ENCODE results near the gene GRIP1. TPM values are rescaled to one million over a fixed set of nuclear protein-coding genes. Genes with fewer than 3 reads are reported as not detected.

The GRIP1 gene
- total RNA-seq, 2 donors from 2014 or later: 0.66 to 0.82 TPM

- Mint-ChIP-seq H3K27ac (no peak overlapping the region), H3K9me3 (peaks cover 8 to 15% of the 10 kb centered on the region in 2 donors), H3K36me3 (peaks cover 0 to 12% of the 10 kb centered on the region in 2 donors)
- ATAC-seq (no peak), DNase-seq (ENCODE audit: low spot score in 2 of 2) (no peak)
These were observed 252.2 kb downstream of the GRIP1 start for GRCh38 chr12:66426696-66427095.

- DNase-seq (ENCODE audit: low spot score in 2 of 2) (no peak), ATAC-seq (no peak)
- H3K9me3 Mint-ChIP-seq: peaks cover 8 to 15% of the 10 kb centered on the region in 2 donors
- H3K36me3 Mint-ChIP-seq: peaks cover 0 to 12% of the 10 kb centered on the region in 2 donors
- H3K27ac Mint-ChIP-seq: no peak overlapping the region
These were observed 255.6 kb downstream of the GRIP1 start for GRCh38 chr12:66423266-66423665.

GRCh38 chr12:66418908-66419307 lies 260.0 kb downstream of the GRIP1 start:
- no peak for DNase-seq (ENCODE audit: low spot score in 2 of 2)
- Mint-ChIP-seq H3K9me3 (no peaks in the 10 kb centered on the region), H3K27ac (no peak overlapping the region), H3K36me3 (no peaks in the 10 kb centered on the region)
- ATAC-seq: no peak

DNA sequence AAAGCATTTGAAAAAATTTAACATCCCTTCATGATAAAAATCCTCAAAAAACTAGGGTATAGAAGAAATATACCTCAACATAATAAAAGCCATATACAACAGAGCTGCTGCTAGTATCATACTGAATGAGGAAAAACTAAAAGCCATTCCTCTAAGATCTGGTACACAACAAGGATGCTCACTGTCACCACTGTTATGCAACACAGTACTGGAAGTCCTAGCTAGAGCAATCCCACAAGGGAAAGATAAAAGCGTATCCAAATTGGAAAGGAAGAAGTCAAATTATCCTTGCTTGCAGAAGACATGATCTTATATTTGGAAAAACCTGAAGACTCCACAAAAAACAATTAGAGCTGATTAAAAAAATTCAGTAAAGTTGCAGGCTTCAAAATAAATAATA lies 261.7 kb downstream of the GRIP1 start:
- no peak for ATAC-seq

DNA sequence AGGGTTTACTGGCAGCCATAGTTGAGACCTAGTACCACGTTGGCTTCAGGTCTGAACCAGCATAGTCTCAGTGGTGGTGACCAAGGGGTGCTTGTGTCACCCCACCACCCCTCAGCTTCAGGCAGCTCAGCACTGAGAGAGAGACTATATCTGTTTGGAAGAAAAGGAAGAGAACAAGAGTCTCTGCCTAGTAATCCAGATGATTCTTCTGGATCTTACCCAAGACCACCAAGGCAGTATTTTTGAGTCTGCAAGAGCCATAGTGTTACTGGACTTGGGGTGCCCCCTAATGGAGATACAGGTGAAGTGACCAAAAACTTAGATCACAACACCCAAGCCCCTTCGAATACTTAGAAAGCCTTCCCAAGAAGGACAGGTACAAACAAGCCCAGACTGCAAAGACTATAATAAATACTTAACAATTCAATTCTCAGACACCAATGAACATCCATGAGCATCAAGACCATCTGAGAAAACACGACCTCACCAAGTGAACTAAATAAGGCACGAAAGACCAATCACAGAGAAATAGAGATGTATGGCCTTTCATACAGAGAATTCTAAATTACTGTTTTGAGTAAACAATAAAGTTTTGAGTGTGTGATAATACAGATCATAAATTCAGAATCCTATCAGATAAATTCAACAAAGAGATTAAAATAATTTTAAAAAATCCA lies 269.5 kb downstream of the GRIP1 start:
- Mint-ChIP-seq H3K9me3 (no peaks in the 10 kb centered on the region), H3K27ac (peak overlapping the region in 1 of 2 donors; percentile 36), H3K36me3 (peaks cover 4 to 10% of the 10 kb centered on the region in 2 donors)
- peak; percentile 31 to 51 for ATAC-seq
- DNase-seq (ENCODE audit: low spot score in 2 of 2): peak in 1 of 2 donors; percentile 51

More for the DNA sequence above, 261.7 kb downstream of the GRIP1 start:
- DNase-seq (ENCODE audit: low spot score in 2 of 2): no peak
- Mint-ChIP-seq H3K36me3 (peaks cover 4 to 10% of the 10 kb centered on the region in 2 donors), H3K9me3 (no peaks in the 10 kb centered on the region), H3K27ac (no peak overlapping the region)

DNA sequence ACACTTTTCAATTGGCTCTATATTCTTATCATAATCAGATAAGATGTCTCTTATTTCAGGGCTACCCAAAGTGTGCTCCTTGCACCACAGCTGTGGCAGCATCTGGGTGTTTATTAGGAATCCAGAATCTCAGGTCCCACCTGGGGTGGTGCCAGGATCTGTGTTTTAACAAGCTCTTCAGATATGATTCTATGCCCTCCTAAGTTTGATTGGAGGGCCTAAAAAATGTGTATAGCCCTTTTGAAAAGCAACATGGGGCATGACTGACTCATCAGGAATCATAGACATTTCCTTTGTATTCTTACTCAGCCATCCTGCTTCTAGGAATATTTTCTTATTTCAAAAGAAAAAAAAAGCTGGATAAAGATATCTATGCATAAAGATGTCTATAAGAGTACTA lies 273.5 kb downstream of the GRIP1 start:
- ATAC-seq (no peak), DNase-seq (ENCODE audit: low spot score in 2 of 2) (no peak)
- H3K36me3 Mint-ChIP-seq: no peaks in the 10 kb centered on the region
- H3K9me3 Mint-ChIP-seq: no peaks in the 10 kb centered on the region
- H3K27ac Mint-ChIP-seq: no peak overlapping the region

DNA sequence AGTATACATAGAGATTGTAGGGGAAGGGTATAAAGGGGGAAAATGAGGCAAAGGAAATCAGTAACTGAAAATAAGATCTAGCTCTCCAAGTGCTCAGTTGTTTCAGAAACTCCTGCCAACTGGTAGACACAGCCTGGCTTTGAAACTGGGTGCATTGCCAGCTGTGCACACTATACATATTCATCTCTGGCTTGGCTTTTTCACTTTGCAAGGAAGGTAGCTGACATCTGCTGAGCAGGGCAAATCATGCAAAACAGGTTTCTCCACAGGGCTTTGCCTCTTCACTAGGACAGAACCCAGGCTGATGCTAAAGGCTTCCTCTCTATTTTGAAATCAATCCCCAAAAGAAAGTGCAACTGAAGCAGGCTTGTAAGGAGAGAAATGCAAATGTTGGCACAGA lies 275.1 kb downstream of the GRIP1 start:
- no peak for DNase-seq (ENCODE audit: low spot score in 2 of 2)
- ATAC-seq: no peak

GRCh38 chr12:66399911-66400306 lies 279.0 kb downstream of the GRIP1 start:
- no peak for ATAC-seq
- DNase-seq (ENCODE audit: low spot score in 2 of 2): no peak
- Mint-ChIP-seq H3K36me3 (no peaks in the 10 kb centered on the region), H3K27ac (no peak overlapping the region), H3K9me3 (no peaks in the 10 kb centered on the region)

More for the DNA sequence above, 275.1 kb downstream of the GRIP1 start:
- Mint-ChIP-seq H3K9me3 (no peaks in the 10 kb centered on the region), H3K36me3 (no peaks in the 10 kb centered on the region), H3K27ac (no peak overlapping the region)

DNA sequence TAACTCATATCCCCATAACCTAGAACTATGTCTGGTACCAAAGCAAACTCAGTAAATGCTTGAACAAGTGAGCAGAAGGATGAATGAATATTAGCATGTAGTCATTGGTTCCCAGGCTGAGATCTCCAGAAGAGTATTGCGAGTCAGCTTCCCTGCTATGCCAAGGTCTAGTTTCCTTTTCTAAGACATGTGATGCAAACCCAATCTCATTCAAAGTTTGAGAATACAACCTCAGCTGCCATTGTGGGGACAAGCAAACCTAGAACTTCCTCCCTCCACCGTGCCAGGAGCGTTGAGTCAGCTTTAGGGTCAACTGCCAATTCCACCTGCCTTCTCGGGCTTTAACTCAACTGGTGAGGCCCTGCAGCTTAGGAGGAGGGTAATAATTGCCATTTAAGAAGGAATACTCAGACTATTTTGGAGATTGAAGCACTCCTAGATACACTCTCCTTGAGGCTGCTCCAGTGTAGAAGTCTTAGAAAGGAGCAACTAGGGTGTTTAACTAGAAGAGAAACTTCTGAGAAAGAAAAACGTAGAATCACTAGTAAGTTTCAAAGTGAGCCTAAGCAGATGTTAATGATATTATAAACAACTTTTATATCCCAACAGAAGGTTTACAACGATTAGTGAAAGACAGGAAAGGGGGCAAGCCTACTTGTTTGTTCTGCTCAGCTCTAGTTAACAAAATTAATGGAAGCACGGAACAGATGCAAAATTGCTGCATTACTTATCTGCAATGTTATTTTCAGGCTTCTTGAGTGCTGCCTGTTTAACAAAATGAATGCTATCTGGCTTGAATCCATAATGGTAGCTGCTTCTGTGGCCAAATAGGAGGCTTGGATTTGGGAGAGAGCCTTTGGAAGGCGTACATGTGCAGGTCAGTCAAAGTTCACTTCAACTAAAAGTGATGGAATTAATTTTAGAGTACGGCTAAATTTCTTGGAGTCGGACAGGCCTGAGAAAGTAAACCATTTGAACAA lies 279.7 kb downstream of the GRIP1 start:
- Mint-ChIP-seq H3K9me3 (no peaks in the 10 kb centered on the region), H3K36me3 (no peaks in the 10 kb centered on the region), H3K27ac (no peak overlapping the region)
- no peak for ATAC-seq
- DNase-seq (ENCODE audit: low spot score in 2 of 2): no peak

DNA sequence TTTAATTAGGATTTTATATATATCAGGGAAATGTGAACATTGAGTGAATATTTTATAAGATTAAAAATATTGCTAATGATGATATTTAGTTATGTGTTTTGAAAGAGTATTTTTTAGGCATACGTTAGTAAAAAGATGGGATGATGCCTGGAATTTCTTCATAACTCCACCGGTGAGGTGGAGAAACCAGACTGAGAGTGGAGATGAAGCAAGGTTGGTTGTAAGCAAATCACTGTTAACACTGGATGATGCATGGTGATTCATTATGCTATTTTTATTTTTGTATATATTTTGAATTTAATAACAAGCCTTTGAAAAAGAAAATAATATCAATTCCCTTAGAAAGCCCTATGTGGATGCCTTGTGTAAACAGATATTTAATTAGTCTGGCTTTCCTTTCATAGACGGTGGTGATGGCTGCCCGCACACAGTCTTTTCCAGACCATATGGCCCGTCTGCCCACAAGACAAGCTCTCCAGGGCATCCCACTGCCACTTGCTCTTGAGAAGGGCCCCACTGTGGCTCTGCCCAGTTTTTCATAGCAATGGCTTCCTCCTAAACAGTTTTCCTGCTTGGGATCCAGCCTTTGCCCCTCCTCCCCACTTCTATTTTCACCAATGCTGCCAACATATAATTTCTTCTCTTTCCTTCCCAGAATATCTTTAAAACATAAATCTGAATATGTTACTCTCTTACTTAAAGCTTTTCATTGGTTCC lies 281.1 kb downstream of the GRIP1 start:
- H3K9me3 Mint-ChIP-seq: no peaks in the 10 kb centered on the region
- ATAC-seq (no peak), DNase-seq (ENCODE audit: low spot score in 2 of 2) (no peak)
- no peak overlapping the region for H3K27ac Mint-ChIP-seq
- H3K36me3 Mint-ChIP-seq: no peaks in the 10 kb centered on the region

GRCh38 chr12:66393890-66394289 lies 285.0 kb downstream of the GRIP1 start:
- Mint-ChIP-seq H3K9me3 (no peaks in the 10 kb centered on the region), H3K27ac (no peak overlapping the region), H3K36me3 (no peaks in the 10 kb centered on the region)
- peak; percentile 22 to 78 for ATAC-seq
- no peak for DNase-seq (ENCODE audit: low spot score in 2 of 2)

DNA sequence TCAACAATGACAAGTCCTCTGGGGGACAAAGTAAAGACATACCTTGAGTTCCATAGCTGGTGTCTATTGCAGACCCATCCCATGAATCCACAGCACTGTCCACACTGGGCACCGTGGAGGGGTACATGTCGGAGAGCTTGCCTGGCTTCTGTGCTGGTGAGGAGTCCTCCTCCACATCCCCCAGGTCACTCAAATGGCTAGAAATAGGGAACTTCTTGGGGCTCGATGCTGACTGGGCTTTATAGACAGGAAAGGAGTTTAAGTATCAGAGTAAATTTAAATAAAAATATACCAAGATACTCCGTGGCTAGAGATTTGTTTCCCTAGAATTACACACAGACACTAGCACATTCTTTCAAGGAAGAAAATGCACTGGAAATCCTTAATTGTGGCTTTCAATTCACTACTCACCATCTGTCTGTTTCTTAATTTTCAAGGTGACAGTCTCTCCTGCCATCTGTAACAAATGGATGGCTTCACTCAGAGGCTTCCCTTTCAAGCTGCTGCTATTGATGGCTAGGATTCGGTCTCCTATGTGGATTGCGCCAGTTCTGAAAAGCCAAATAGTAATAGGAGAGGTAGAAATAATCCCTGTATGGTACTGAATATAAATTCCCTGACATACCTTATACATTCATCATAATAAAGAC lies 286.5 kb downstream of the GRIP1 start:
- no peak overlapping the region for H3K27ac Mint-ChIP-seq
- H3K36me3 Mint-ChIP-seq: peaks cover 0 to 3% of the 10 kb centered on the region in 2 donors
- H3K9me3 Mint-ChIP-seq: peaks cover 0 to 2% of the 10 kb centered on the region in 2 donors
- ATAC-seq (no peak), DNase-seq (ENCODE audit: low spot score in 2 of 2) (no peak)

GRCh38 chr12:66388517-66388916 lies 290.4 kb downstream of the GRIP1 start:
- DNase-seq (ENCODE audit: low spot score in 2 of 2): no peak
- no peak for ATAC-seq
- H3K36me3 Mint-ChIP-seq: peaks cover 0 to 10% of the 10 kb centered on the region in 2 donors

GRCh38 chr12:66387117-66387516 lies 291.8 kb downstream of the GRIP1 start:
- H3K36me3 Mint-ChIP-seq: peaks cover 0 to 10% of the 10 kb centered on the region in 2 donors
- H3K9me3 Mint-ChIP-seq: peaks cover 0 to 5% of the 10 kb centered on the region in 2 donors
- H3K27ac Mint-ChIP-seq: no peak overlapping the region
- DNase-seq (ENCODE audit: low spot score in 2 of 2) (no peak), ATAC-seq (no peak)

More at GRCh38 chr12:66388517-66388916, 290.4 kb downstream of the GRIP1 start:
- H3K9me3 Mint-ChIP-seq: peaks cover 0 to 5% of the 10 kb centered on the region in 2 donors
- no peak overlapping the region for H3K27ac Mint-ChIP-seq

GRCh38 chr12:66380769-66381535 lies 297.9 kb downstream of the GRIP1 start:
- ATAC-seq (no peak), DNase-seq (ENCODE audit: low spot score in 2 of 2) (no peak)
- Mint-ChIP-seq H3K27ac (no peak overlapping the region), H3K9me3 (no peaks in the 10 kb centered on the region), H3K36me3 (no peaks in the 10 kb centered on the region)

DNA sequence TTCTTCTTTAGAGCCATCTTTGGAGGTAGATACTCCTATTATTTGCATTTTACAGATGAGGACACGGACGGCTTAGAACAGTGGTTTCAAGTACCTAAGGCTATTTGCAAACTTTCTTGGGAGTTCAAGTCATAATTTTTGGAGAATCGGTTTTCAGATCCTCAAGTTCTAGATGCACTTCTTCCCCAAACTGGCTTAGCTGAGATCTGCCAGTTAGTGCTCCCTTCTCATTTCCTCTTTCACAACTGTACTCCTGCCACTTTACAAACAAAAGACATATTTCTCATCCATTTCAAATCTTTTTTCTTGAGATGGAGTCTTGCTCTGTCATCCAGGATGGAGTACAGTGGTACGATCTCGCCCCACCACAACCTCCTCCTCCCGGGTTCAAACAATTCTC lies 299.3 kb downstream of the GRIP1 start:
- H3K27ac Mint-ChIP-seq: no peak overlapping the region
- no peak for ATAC-seq
- H3K9me3 Mint-ChIP-seq: no peaks in the 10 kb centered on the region
- no peaks in the 10 kb centered on the region for H3K36me3 Mint-ChIP-seq
- no peak for DNase-seq (ENCODE audit: low spot score in 2 of 2)

Data from activated naive CD4-positive, alpha-beta T cell treated with anti-CD3 and anti-CD28 coated beads, Interleukin-2, amount 50 U/mL, for 72 hours (primary cell).